GM19372 (cell line): ENCODE measurements around the gene SLC15A4.
A peak's percentile ranks its signal among the peaks of the same experiment; 100 is the strongest.
"Not testable (repeated sequence)": the region's sequence is repeated elsewhere in the genome, so short reads cannot be mapped to it uniquely, and the experiment has no call there.

Experiments used
- ATAC-seq: cut with Tn5 transposase; IDR thresholded peaks from one replicate; pipeline ENCODE4 v1.9.1; 2021; ENCODE audit warnings: mild to moderate bottlenecking, low read depth, moderate library complexity; ENCODE audit not compliant: unreplicated experiment

SLC15A4 gene

DNA sequence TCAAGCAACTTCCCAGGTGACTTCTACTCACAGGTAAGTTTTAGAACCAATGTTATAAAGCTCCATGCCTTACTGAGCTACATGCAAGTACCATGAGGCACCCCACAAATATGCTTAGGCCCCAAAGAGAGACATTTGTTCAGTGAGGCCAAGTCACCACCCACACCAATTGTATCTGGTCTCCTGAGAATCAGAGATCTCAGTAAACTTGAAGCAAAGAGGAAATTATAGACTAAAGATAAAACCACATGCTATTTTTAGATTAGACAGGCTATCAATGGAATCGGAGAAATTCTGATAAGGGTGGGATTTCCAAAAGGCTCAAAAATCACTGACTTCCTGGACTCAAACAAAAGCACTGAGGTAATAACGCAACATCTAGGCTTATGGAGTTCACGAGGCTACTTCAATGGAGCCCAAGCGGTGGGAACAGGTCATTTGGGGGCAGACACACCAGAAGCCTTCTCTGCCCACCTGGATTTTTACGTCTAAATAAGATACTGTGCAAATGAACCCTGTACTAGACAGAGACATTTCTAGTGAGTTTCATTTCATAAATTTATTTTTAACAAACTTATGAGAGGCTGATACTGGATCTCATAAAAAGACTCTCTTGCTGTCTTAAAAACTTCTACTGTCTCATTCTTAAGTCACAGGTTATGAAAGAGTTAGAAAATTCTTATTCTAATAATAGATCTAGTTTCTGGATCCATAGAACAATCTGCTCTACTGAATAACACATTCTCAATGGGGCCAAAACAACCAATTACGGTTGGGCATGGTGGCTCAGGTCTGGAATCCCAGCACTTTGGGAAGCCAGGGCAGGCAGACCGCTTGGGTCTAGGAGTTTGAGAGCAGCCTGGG, 7.7 kb downstream of the SLC15A4 start:
- no peak for ATAC-seq

DNA sequence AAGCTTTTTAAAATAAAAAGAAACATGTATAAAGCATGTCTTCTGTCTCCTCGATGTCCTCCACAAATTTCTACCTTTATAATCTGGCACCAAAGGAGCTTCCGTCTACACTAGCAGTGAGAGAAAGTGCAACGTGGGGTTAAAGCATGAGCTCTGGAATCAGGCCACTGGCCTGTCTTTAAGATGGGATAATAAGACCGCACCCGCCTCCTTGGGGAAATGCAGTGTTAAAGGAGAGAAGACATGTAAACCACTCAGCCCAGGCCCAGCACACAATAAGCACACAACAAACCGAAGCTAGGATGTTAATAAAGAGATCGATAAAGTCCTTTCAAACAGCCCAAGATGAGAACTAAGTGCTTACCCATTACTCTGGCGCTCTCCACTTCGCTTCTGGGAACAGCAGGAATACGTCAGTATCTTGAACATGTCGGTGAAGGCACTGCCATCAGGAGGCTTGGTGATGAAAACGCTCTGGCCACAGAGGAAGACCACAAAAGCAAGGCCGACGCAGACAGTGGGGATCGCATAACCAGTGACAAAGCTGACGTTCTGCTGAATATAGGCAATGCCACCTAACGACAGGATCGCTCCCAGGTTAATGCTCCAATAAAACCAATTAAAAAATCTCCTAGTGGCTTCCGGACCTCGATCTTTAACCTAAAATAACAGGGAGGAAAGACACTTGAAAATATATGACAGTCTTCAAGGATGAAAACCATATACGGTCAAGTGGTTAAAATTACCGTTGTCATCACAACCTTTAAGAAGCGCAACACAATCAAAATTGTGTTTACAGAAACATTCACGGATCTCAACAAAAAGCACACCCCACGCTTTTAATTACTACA, 9.1 kb downstream of the SLC15A4 start:
- ATAC-seq = no peak

GRCh38 chr12:128813883-128814282, 9.9 kb downstream of the SLC15A4 start:
- no peak for ATAC-seq

- no peak for ATAC-seq
These were observed 10.4 kb downstream of the SLC15A4 start for GRCh38 chr12:128813392-128813791.

DNA sequence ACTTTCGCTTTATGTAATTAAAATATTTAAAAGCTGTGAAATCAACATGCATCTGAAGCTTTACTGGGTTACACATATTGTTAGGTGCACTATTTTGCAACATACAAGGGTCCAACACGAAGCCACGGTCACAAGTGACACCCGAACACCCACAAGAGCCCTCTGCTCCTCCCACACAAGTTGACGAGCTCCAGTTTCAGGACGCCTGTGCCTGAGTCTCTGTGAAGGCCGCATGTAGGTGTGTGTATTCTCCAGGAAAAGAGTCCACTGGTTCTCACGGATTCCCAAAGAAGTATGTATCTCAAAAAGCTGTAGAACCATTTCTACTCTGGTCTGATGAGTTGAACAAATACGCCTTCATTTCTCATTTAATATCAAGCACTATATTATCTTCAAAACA, 12.0 kb downstream of the SLC15A4 start:
- ATAC-seq = no peak

- peak; percentile 47 for ATAC-seq
These were observed 13.3 kb downstream of the SLC15A4 start for GRCh38 chr12:128810182-128811127.

DNA sequence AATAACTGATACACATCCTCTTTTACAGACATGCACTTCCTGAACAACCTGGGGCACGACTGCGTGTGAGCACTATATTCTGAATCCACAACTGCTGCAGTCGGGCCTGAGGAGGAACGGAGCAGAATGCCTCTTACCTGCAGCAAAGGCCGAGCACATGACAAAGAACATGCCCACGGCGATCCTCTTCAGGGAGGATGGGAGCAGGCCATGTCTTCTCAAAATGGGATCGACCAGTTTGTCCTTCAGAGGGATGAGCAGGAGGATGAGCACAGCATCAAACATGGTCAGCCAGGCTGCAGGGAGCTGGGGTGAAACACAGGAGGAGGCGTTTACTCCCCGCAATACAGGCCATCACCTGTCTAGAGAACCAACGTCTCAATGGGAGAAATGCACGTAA, 15.1 kb downstream of the SLC15A4 start:
- ATAC-seq = no peak

DNA sequence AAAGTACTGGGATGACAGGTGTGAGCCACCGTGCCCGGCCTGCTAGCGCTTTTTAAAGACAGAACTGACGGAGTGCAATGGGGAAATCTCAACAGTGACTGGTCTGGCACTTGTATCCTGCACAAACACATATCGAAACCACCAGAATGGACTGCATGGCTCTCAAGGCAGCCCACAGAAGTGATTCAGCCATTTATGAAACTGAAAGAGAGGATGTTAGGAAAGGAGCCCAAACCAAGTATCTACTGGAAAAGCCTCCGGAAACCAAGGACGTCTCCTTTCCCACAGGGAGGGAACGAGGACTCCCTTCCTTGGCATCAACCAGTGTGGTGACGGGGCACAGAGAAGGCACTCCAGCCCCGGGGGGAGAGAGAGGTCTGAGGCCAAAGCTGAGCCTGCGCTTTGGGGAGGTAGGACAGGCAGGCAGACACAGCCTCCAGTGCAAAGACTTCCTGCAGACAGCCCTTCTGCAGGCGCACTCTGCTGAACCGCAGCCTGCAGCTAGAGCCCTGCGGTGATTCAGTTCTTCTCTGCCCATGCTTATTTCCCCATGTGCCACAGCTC, 16.5 kb downstream of the SLC15A4 start:
- ATAC-seq = no peak

DNA sequence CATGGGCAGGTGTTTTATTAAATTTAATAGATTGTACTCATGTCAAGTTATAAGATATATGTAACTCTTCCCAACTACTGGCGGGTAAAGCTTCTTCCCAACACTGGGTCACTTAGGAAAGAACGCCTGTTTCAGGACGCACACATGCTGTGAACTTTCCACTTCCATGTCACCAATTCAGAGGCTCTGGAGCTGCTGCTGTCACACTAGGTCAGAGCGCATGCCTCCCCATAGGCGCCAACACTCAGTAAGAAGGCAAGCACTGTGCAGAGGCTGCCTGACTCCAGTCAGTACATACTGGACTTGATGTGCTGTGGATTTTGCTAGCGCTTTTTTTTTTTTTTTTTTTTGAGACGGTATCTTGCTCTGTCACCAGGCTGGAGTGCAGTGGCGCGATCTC, 17.2 kb downstream of the SLC15A4 start:
- ATAC-seq = no peak

- ATAC-seq = not testable (repeated sequence)
These were observed 18.4 kb downstream of the SLC15A4 start for GRCh38 chr12:128805406-128805805.

- no peak for ATAC-seq
These were observed 19.0 kb downstream of the SLC15A4 start for GRCh38 chr12:128804762-128805161.

DNA sequence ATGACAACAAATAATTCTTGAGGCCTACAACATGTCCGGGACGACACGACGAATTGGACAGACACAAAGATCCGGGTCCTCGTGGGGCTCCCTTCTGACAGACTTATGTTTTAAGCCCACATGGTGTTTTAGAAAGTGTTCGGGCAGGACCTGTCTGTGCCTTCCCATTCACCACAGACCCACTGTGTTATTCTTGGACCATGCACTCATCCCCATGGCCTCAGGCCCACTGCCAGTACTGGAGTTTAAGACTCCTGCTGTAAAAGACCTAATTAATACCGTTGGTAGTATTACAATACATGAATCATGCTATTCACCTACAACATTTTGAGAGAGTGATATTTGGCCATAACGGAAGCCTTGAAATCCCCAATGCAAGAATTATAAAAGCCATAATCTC, 20.0 kb downstream of the SLC15A4 start:
- ATAC-seq = no peak

DNA sequence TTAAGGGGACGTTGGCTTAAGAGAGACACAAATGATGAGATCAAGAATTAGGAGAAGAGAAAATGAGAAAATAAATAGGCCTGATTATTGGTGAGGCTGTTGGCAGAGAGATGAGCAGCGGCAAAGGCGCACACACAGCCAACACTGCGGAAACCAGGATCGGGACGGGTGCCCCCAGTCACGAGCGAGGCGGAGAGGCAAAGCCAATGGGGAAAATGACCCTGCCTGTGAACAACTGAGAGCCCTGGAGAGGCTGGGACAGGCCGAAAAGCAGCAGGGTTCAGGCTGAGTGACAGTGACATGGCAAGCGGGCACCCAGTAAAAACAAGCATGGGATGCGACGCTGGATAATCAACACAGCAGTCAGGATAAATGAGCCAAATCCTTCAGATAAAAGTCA, 21.0 kb downstream of the SLC15A4 start:
- ATAC-seq = no peak

- no peak for ATAC-seq
These were observed 21.8 kb downstream of the SLC15A4 start for GRCh38 chr12:128801879-128802391.

DNA sequence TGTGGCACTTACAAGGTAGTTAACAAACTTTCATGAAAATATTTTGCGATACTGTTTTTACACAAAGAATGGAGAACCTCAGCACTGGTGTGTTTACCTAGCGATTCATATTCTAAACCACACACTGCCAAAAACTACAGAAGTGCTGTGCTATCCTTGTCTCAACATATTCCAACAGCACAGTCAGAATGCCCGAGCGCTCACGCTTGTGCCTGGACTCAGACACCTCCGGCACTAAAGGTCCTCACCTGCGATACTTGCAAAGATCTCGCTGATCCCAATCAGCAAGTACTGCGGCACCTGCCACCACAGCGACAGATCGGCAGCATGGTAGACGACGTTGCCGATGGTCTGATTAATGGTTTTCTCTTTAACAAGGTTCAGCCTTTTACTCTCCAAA, 23.2 kb downstream of the SLC15A4 start:
- no peak for ATAC-seq

- ATAC-seq = no peak
These were observed 25.0 kb downstream of the SLC15A4 start for GRCh38 chr12:128798571-128799341.

- no peak for ATAC-seq
These were observed 26.3 kb downstream of the SLC15A4 start for GRCh38 chr12:128797119-128798118.
